Measurements from ENCODE around the gene ZFAND3.
A peak's percentile ranks its signal among the peaks of the same experiment; 100 is the strongest.
"Not testable (repeated sequence)": the region's sequence is repeated elsewhere in the genome, so short reads cannot be mapped to it uniquely, and the experiment has no call there.

Gene ZFAND3

GRCh38 chr6:38091613-38092012, 272.1 kb downstream of the ZFAND3 start:
- DNase-seq (ENCODE audit: low spot score): no peak

- DNase-seq (ENCODE audit: low spot score): no peak
Measured at GRCh38 chr6:38092465-38092864, 272.9 kb downstream of the ZFAND3 start.

DNA sequence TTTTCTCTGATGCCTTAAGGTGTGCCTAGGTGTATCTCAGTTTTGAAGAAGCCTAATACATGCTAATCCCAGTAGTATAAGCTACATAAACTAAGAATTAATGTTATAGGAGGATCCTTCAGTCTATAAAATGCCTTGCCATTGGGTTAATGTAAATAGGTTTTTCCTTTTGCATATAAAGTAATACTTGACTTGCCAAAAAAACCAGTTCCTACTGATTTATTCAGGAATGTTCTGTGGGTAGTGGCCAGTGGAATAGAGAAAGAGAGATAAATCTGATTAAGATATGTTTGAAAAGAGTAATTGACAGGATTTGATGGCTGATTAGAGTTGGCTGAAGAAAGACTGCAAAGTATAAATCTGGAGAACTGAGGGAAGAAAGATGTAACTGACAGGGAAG, 273.4 kb downstream of the ZFAND3 start:
- no peak for DNase-seq (ENCODE audit: low spot score)

- no peak for DNase-seq (ENCODE audit: low spot score)
Measured at GRCh38 chr6:38095054-38095453, 275.5 kb downstream of the ZFAND3 start.

- DNase-seq (ENCODE audit: low spot score): no peak
Measured at GRCh38 chr6:38099221-38099620, 279.7 kb downstream of the ZFAND3 start.

DNA sequence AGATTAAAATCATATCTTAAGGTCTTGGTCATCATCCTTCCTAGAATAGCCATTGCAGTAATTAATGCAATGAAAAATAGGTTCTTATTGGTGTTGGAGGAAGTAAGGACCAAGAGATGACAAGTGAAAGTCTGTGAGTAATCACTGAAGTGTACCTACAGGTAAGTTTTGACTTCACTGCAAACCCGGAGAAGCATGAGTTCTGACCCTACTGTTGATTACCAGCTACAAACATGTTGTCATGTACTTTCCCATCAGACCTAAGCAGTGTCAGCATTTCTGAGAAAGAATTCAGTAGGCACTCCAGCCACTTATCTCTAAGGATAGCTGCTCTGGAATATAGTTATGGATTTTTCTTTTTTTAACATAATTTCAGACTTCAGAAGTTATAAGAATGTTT, 280.9 kb downstream of the ZFAND3 start:
- no peak for DNase-seq (ENCODE audit: low spot score)

- DNase-seq (ENCODE audit: low spot score): no peak
Measured at GRCh38 chr6:38103921-38104320, 284.4 kb downstream of the ZFAND3 start.

DNA sequence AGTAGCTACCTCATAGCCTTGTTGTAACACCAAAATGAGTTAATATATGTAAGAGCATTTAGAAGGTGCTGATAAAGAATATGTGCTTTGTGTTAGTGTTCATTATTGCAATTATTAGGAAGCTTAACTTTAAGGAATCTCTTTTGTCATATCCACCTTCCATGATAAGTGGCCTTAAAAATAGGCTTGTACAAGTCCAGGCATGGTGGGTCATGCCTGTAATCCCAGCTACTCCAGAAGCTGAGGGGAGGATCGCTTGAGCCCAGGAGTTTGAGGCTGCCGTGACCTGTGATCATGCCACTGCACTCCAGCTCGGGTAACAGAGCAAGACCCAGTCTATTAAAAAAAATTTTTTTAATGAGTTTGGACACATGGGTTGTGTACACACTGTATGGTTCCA, 285.5 kb downstream of the ZFAND3 start:
- no peak for DNase-seq (ENCODE audit: low spot score)

- DNase-seq (ENCODE audit: low spot score): no peak
Measured at GRCh38 chr6:38107073-38107472, 287.5 kb downstream of the ZFAND3 start.

GRCh38 chr6:38110481-38110971, 291.0 kb downstream of the ZFAND3 start:
- DNase-seq (ENCODE audit: low spot score): peak; percentile 10

DNA sequence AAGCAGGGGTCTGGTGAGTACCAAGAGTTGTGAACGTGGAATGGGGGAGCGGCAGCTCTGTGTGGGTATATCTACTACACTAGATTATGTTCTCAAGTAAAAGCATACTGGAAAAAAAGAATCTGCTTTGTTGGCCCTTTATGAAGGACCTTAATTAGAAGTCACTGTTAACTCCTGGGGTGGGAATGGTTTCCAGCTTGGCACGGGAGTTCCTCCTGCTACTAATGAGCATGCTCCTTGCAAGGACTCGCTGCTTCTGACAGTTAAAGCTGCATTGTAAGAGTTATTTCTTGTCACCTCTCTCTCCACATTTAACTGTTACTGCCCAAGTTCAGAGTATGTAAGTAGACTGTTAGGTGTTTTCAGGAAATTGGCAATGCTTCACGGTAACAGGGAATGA, 292.7 kb downstream of the ZFAND3 start:
- DNase-seq (ENCODE audit: low spot score): no peak

DNA sequence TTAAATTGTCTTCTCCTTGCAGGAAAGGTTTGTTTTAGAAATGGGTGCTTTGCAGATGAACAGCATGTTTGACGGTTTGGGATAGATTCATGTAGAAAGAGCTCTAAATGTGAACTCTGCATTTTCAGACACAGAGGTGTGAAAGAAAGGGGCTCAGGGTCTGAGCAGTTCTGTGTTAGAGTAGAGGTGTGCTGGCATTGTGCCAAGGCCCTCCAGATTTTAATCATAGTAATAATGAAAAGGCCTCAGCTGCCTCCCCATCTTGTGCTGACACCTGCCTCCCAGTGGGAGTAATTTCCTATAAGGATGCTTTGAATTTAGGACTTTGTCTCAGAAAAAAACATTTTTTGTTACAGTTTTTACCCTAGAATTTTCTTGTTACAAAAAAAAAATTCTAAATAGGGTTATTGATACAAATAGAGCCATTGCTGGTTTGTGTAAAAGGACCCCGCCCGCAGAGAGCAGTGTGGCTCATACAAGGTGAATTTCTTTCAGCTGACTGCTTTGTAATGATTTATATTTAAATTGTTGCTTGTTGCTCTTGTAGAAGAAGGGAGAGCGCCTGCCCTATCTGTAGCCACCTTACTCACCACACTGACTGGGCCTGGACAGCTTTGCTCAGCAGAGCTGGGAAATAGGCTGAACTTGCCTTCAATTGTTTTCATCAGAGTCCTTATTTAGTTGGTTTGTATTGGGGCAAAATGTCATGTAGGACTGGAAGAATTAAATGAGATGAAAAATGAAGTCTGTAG, 294.5 kb downstream of the ZFAND3 start:
- no peak for DNase-seq (ENCODE audit: low spot score)

- no peak for DNase-seq (ENCODE audit: low spot score)
Measured at GRCh38 chr6:38114976-38115625, 295.6 kb downstream of the ZFAND3 start.

GRCh38 chr6:38115626-38116008, 296.1 kb downstream of the ZFAND3 start:
- no peak for DNase-seq (ENCODE audit: low spot score)

DNA sequence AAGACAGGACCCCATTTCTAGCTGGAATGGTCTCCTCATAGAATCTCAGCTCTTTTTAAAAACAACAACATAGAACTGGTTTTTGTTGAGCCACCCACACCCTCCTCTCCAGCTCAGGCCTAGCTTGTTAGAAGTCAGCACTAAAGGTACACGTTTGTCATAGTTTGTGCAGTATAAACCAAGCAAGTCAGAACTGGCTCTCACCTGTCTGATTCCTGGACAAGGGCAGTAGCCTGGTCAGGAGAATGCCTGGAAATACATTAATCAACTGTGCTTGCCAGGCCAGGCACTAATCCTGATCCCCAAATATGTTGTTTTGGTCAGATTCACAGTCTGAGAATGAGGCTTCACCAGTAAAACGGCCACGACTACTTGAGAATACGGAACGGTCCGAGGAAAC, 296.7 kb downstream of the ZFAND3 start:
- DNase-seq (ENCODE audit: low spot score): no peak

- no peak for DNase-seq (ENCODE audit: low spot score)
Measured at GRCh38 chr6:38117281-38117680, 297.8 kb downstream of the ZFAND3 start.

DNA sequence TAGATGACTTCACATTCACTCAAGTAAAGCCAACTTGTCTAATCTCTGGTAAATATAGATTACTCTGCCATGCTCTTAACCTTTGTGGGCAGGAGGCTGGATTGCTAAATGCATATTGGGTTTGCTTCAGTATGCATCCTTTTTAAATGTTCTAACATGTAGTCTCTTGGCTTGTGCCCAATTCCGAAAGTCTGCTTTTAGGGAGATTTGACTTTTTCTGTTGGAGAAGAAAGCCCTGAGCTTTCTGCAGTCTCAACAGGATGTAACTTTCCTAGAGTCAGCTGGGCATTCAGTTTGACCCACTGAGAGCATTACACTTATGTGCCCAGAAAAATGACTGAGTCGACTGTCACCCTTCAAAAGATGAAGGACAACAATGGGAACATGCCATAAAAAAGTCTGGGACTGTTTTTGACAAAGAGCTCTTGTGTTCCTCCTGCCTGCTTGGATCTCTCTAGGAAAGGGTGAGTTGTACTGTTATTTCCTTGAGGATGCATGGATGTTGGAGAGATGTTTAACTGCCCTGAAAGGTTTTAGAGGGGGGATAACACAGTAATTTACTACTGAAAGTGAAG, 299.4 kb downstream of the ZFAND3 start:
- no peak for DNase-seq (ENCODE audit: low spot score)

GRCh38 chr6:38119516-38119915, 300.0 kb downstream of the ZFAND3 start:
- no peak for DNase-seq (ENCODE audit: low spot score)

GRCh38 chr6:38124224-38124926, 304.8 kb downstream of the ZFAND3 start:
- not testable (repeated sequence) for DNase-seq (ENCODE audit: low spot score)

- no peak for DNase-seq (ENCODE audit: low spot score)
Measured at GRCh38 chr6:38127284-38127683, 307.8 kb downstream of the ZFAND3 start.

GRCh38 chr6:38131527-38131965, 312.0 kb downstream of the ZFAND3 start:
- no peak for DNase-seq (ENCODE audit: low spot score)

GRCh38 chr6:38133932-38134703, 314.6 kb downstream of the ZFAND3 start:
- no peak for DNase-seq (ENCODE audit: low spot score)

Data from HuH-7 (cell line).